IPS DF 4.7 (cell line): ENCODE data around the gene MLIP.

Experiments used
- DNase-seq: peaks from one replicate; pipeline ENCODE4 v3.0.0-alpha.2; 2013; ENCODE audit warnings: low spot score; ENCODE audit errors: extremely low read depth

The MLIP gene

GRCh38 chr6:54274383-54274782 lies 163.1 kb downstream of the MLIP start:
- DNase-seq, result no peak

GRCh38 chr6:54282186-54282585 lies 170.9 kb downstream of the MLIP start:
- no peak for DNase-seq

- DNase-seq, result no peak
Measured at GRCh38 chr6:54284161-54284860, 173.1 kb downstream of the MLIP start.

GRCh38 chr6:54285595-54285994 lies 174.4 kb downstream of the MLIP start:
- DNase-seq, result no peak

GRCh38 chr6:54286141-54286540 lies 174.9 kb downstream of the MLIP start:
- DNase-seq, result no peak

GRCh38 chr6:54288474-54288873 lies 177.2 kb downstream of the MLIP start:
- no peak for DNase-seq

- no peak for DNase-seq
Measured at GRCh38 chr6:54289426-54289825, 178.2 kb downstream of the MLIP start.

- DNase-seq, result no peak
Measured at GRCh38 chr6:54291146-54291545, 179.9 kb downstream of the MLIP start.

GRCh38 chr6:54291738-54292137 lies 180.5 kb downstream of the MLIP start:
- no peak for DNase-seq

GRCh38 chr6:54294965-54295532 lies 183.8 kb downstream of the MLIP start:
- DNase-seq, result no peak

- no peak for DNase-seq
Measured at GRCh38 chr6:54299542-54300269, 188.5 kb downstream of the MLIP start.

GRCh38 chr6:54301770-54302169 lies 190.5 kb downstream of the MLIP start:
- no peak for DNase-seq

- DNase-seq, result no peak
Measured at GRCh38 chr6:54307439-54307910, 196.2 kb downstream of the MLIP start.

- DNase-seq, result no peak
Measured at GRCh38 chr6:54308289-54308985, 197.2 kb downstream of the MLIP start, which contains the start of gene TINAG. Gene TINAG (plus strand): TSS chr6:54308441. CDS start chr6:54308551, 110 bp downstream.

GRCh38 chr6:54308986-54309315 lies 197.7 kb downstream of the MLIP start:
- no peak for DNase-seq

GRCh38 chr6:54310377-54311152 lies 199.3 kb downstream of the MLIP start:
- DNase-seq, result no peak

- DNase-seq, result no peak
Measured at GRCh38 chr6:54315656-54316055, 204.4 kb downstream of the MLIP start.
